ENCODE results near the gene PNMA5. TPM values are rescaled to one million over a fixed set of nuclear protein-coding genes. Genes with fewer than 3 reads are reported as not detected.

PNMA5 gene
- total and polyA plus RNA-seq, 2 of the 8 experiments (the other 6 are each of a cell fraction or from before 2014, with no cell fraction given) = 0.11 TPM

- no peak overlapping the region for H3K9ac ChIP-seq (replicated peaks in 1 of 4; ENCODE audit: extremely low read depth in 1 of 4, low read depth in 3 of 4, low read length in 3 of 4)
- H3K18ac ChIP-seq (ENCODE audit: extremely low read depth, low read length) = no peak overlapping the region
- H3K4me3 ChIP-seq (ENCODE audit: extremely low read depth in 1 of 4, insufficient read depth in 2 of 4, low read depth in 3 of 4, low read length in 4 of 4) = no peak overlapping the region
- no peak overlapping the region for H2BK120ac ChIP-seq (replicated peaks; ENCODE audit: low read depth, low read length)
- H4K20me1 ChIP-seq (replicated peaks in 1 of 2; ENCODE audit: control insufficient read depth in 1 of 2, insufficient read depth in 2 of 2, low read length in 2 of 2) = no peaks in the 10 kb centered on the region
- no peak overlapping the region for H2AFZ ChIP-seq (ENCODE audit: low read length)
- H3K79me2 ChIP-seq (ENCODE audit: control insufficient read depth in 1 of 2, insufficient read depth in 2 of 2, low read length in 2 of 2) = no peaks in the 10 kb centered on the region
- no peak overlapping the region for H2BK5ac ChIP-seq (ENCODE audit: low read depth, low read length)
- no peak overlapping the region for H2BK12ac ChIP-seq (ENCODE audit: low read depth, low read length)
- no peak overlapping the region for H2BK15ac ChIP-seq (ENCODE audit: low read length)
- H3K27ac ChIP-seq (ENCODE audit: low read depth, low read length) = no peak overlapping the region
- 86% methylated on average over 1 of the region's 2 CpGs; no CpG with 5 or more reads in 1 of the 2 experiments for WGBS, 2 experiments (ENCODE audit: extremely low coverage in 1 of 2, insufficient coverage in 1 of 2, insufficient read length in 1 of 2, insufficient replicate concordance in 2 of 2, low coverage in 1 of 2, low lambda C conversion rate in 2 of 2, missing lambda C conversion rate in 1 of 2)
- H3K79me1 ChIP-seq (ENCODE audit: low read depth, low read length) = no peaks in the 10 kb centered on the region
- H4K91ac ChIP-seq (replicated peaks; ENCODE audit: insufficient read length, low read length) = no peak overlapping the region
- H4K5ac ChIP-seq (ENCODE audit: insufficient read length, low read depth, low read length) = no peak overlapping the region
- H2BK20ac ChIP-seq (ENCODE audit: low read length) = no peak overlapping the region
- no peak overlapping the region for H3K23ac ChIP-seq (ENCODE audit: insufficient read length)
- H3K9me3 ChIP-seq (ENCODE audit: insufficient read depth in 2 of 2, low read depth in 1 of 2, low read length in 1 of 2) = no peaks in the 10 kb centered on the region
- H3K56ac ChIP-seq (replicated peaks; ENCODE audit: insufficient read length, low read depth, low read length) = no peak overlapping the region
- H3K4me2 ChIP-seq (ENCODE audit: insufficient read depth in 1 of 2, low read depth in 2 of 2, low read length in 2 of 2) = no peak overlapping the region
- peaks cover 0 to 3% (median 0%) of the 10 kb centered on the region in 4 experiments; a peak in 1 of 7 replicates for H3K27me3 ChIP-seq (replicated peaks in 1 of 4; ENCODE audit: control insufficient read depth in 3 of 4, extremely low read depth in 1 of 4, insufficient read depth in 3 of 4, low read length in 3 of 4)
- ChIA-PET CTCF (ENCODE audit: partially characterized antibody) (interaction anchor here (0.6 to 1.1 kb wide), 6 partner anchors 65 to 557 kb away, joined by 3 to 6 read pairs (median 4); no protein-coding TSS in a partner anchor), POLR2A (ENCODE audit: partially characterized antibody) (no interaction called here)
- no peak overlapping the region for H4K8ac ChIP-seq (ENCODE audit: extremely low read depth, insufficient read depth, low read length)
- H3K36me3 ChIP-seq (ENCODE audit: control insufficient read depth in 2 of 4, insufficient read depth in 4 of 4, low read length in 3 of 4) = no peaks in the 10 kb centered on the region
- FAIRE-seq (no peak), DNase-seq (ENCODE audit: low read depth in 1 of 2, low spot score in 2 of 2) (no peak)
- H3K4ac ChIP-seq (replicated peaks; ENCODE audit: insufficient read length, low read depth, low read length) = no peak overlapping the region
- H2AK5ac ChIP-seq (ENCODE audit: low read depth, low read length) = 0 out of 2 replicates have a peak overlapping the region, but pooled peaks have one; percentile 39
- no peaks in the 10 kb centered on the region for H3K23me2 ChIP-seq (ENCODE audit: low read depth, low read length)
- H3K14ac ChIP-seq (ENCODE audit: insufficient read length) = no peak overlapping the region
- TF ChIP-seq TBP (IDR thresholded peaks at IDR 0.05; ENCODE audit: low read depth, low read length) (no peak), CHD2 (IDR thresholded peaks at IDR 0.05; ENCODE audit: low read length) (no peak), CEBPB (IDR thresholded peaks at IDR 0.05; ENCODE audit: low read depth, low read length) (no peak), TAF7 (optimal IDR thresholded peaks at IDR 0.05; ENCODE audit: borderline replicate concordance, low read depth, low read length) (no peak), MAX (IDR thresholded peaks at IDR 0.05) (no peak), MAFK (IDR thresholded peaks at IDR 0.05; ENCODE audit: low read depth, low read length) (no peak), HDAC6 (IDR thresholded peaks at IDR 0.05; ENCODE audit: low read depth, low read length) (no peak), ASH2L (IDR thresholded peaks at IDR 0.05; ENCODE audit: low read length) (no peak), GTF2F1 (IDR thresholded peaks at IDR 0.05; ENCODE audit: borderline replicate concordance, low read depth, low read length) (no peak), KDM4A (IDR thresholded peaks at IDR 0.05; ENCODE audit: low read depth, low read length, severe bottlenecking) (no peak)
- no peaks in the 10 kb centered on the region; a peak in 1 of 7 replicates for H3K4me1 ChIP-seq (replicated peaks in 1 of 4; ENCODE audit: control insufficient read depth in 3 of 4, insufficient read depth in 4 of 4, low read length in 3 of 4)
Observed at GRCh38 chrX:153029162-153029561, 35.2 kb upstream of the PNMA5 start.
